GM23248 (cell line): Measurements from ENCODE around the gene NACC1. TPM values are rescaled to one million over a fixed set of nuclear protein-coding genes. Genes with fewer than 3 reads are reported as not detected.

Experiments
- DNase-seq: peaks from one replicate; pipeline ENCODE4 v3.0.0-alpha.2; 2015
- H2AFZ ChIP-seq: fragments of 200-600 bp; sonication (generic); 2 replicates; pipeline ENCODE4 v1.6.1; 2016; ENCODE audit warnings: antibody characterized with exemption
- H3F3A ChIP-seq: fragments of 200-600 bp; sonication (generic); 2 replicates; pipeline ENCODE4 v1.6.1; 2016; ENCODE audit warnings: mild to moderate bottlenecking, antibody characterized with exemption, mixed run types; ENCODE audit not compliant: insufficient read depth
- H3K27ac ChIP-seq: fragments of 200-600 bp; sonication (generic); 2 replicates; pipeline ENCODE4 v1.5.1; 2016; ENCODE audit warnings: mild to moderate bottlenecking
- H3K27me3 ChIP-seq: fragments of 200-600 bp; sonication (generic); replicated peaks from 2 replicates; pipeline ENCODE4 v1.6.1; 2016; ENCODE audit warnings: mild to moderate bottlenecking; ENCODE audit not compliant: insufficient read depth
- H3K36me3 ChIP-seq: fragments of 200-600 bp; sonication (generic); 2 replicates; pipeline ENCODE4 v1.6.1; 2016; ENCODE audit warnings: low read depth, mild to moderate bottlenecking
- H3K4me1 ChIP-seq: fragments of 200-600 bp; sonication (generic); 2 replicates; pipeline ENCODE4 v1.6.1; 2016; ENCODE audit warnings: mild to moderate bottlenecking; ENCODE audit not compliant: insufficient read depth
- H3K4me2 ChIP-seq: fragments of 200-600 bp; sonication (generic); one replicate; pipeline ENCODE4 v1.6.1; 2016; ENCODE audit warnings: mild to moderate bottlenecking; ENCODE audit not compliant: unreplicated experiment
- H3K4me3 ChIP-seq: fragments of 200-600 bp; sonication (generic); 2 replicates; pipeline ENCODE4 v1.5.1; 2016; ENCODE audit warnings: mild to moderate bottlenecking
- H3K79me2 ChIP-seq: fragments of 200-600 bp; sonication (generic); 2 replicates; pipeline ENCODE4 v1.6.1; 2016; ENCODE audit warnings: mild to moderate bottlenecking; ENCODE audit not compliant: insufficient read depth
- H3K9ac ChIP-seq: fragments of 200-600 bp; sonication (generic); 2 replicates; pipeline ENCODE4 v1.6.1; 2016; ENCODE audit warnings: mild to moderate bottlenecking
- H3K9me2 ChIP-seq: fragments of 200-600 bp; sonication (generic); 2 replicates; pipeline ENCODE4 v1.6.1; 2016; ENCODE audit warnings: mixed run types, mild to moderate bottlenecking, moderate library complexity; ENCODE audit not compliant: insufficient read depth
- H3K9me3 ChIP-seq: fragments of 200-600 bp; sonication (generic); one replicate; pipeline ENCODE4 v1.6.1; 2017; ENCODE audit warnings: low read depth
- H4K20me1 ChIP-seq: fragments of 200-600 bp; sonication (generic); 2 replicates; pipeline ENCODE4 v1.6.0; 2016; ENCODE audit not compliant: insufficient read depth
- EZH2 ChIP-seq: fragments of 200-600 bp; sonication (generic); IDR thresholded peaks from 2 replicates; pipeline ENCODE4 v1.6.1; 2018; ENCODE audit warnings: antibody characterized with exemption, mild to moderate bottlenecking; ENCODE audit not compliant: insufficient read depth, poor library complexity, severe bottlenecking
- EZH2phosphoT487 ChIP-seq: fragments of 200-600 bp; sonication (generic); IDR thresholded peaks from 2 replicates; pipeline ENCODE4 v1.6.1; 2018; ENCODE audit warnings: antibody characterized with exemption, moderate library complexity, mild to moderate bottlenecking, low read depth; ENCODE audit not compliant: insufficient read depth
- WGBS, 2 experiments: methylation state at CpG; one replicate each; pipeline ENCODE4 v1.1.6; 2015 to 2017; ENCODE audit warnings: low lambda C conversion rate in 2 of 2, low coverage in 1 of 2; ENCODE audit errors: missing lambda C conversion rate in 2 of 2; 5-methylcytosine and 5-hydroxymethylcytosine counted together
- in situ Hi-C: fragments of 300-500 bp; cut with MboI; formaldehyde crosslinking; loops from 2 replicates; pipeline ENCODE4 v1.15.0; 2020
- polyA plus RNA-seq: library from polyadenylated mRNA; unstranded; fragments of >200 nt; fragmentation: Nextera tagmentation; extraction: Ambion mirVana; gene quantifications from 2 replicates; pipeline ENCODE4 v1.2.1, GENCODE V29; 2016
- total RNA-seq: library from RNA; depleted of rRNA; stranded (reverse); fragments of >200 nt; shearing (Covaris generic); gene quantifications from 2 replicates; pipeline ENCODE4 v1.2.3, GENCODE V29; 2014; rRNA removed

The NACC1 gene
- total RNA-seq (104 and 105 TPM in 2 replicates), polyA plus RNA-seq (1.4 and 2.6 TPM in 2 replicates)

DNA sequence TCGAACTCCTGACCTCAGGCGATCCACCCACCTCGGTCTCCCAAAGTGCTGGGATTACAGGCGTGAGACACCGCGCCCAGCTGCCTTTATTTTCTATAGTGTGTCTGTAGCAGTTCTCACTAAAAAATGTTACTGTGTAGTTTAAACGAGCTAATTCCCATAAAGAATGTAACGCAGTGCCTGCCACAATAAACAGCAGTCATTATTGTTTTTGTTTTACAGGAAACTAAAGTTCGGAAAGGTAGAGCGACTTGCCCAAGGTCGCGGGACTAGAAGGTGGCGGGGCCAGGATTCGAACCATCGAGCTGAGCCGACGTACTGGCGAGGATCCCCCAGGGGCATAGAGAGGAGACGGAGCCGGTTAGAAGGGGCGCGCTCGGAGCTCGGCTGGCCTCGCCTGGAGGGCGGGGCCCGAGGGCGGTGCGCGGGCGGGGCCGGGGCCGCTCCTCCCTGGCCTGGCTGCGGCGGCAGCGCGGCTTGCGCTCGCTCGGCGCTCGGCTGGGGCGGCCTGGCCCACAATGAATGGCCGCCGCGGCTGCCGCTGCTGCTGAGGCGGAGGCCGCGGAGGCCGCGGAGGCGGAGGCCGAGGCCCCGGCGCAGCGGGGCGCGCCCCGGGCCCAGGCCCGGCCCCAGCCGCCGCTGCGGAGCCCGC is at the start of gene NACC1:
Gene NACC1, plus strand, starts transcription at position 493 of the 652 bp plus-strand sequence. CDS start 16,944 bp downstream, outside the sequence.
- Histone ChIP-seq H3K36me3 (peaks cover 11% of the 10 kb centered on the region; the same call in 1 of the 2 replicates), H4K20me1 (no peaks in the 10 kb centered on the region), H3F3A (peaks cover 37% of the 10 kb centered on the region), H3K9me2 (no peaks in the 10 kb centered on the region), H3K9ac (peak within 1 kb of the TSS; percentile 98), H3K27ac (peak within 1 kb of the TSS; percentile 93), H3K27me3 (no peaks in the 10 kb centered on the region), H3K4me1 (peaks cover 44% of the 10 kb centered on the region), H3K9me3 (no peaks in the 10 kb centered on the region), H3K79me2 (peaks cover 79% of the 10 kb centered on the region), H3K4me3 (peak within 1 kb of the TSS; percentile 99), H3K4me2 (peak within 1 kb of the TSS; percentile 99), H2AFZ (peak within 1 kb of the TSS; percentile 82)
- TF ChIP-seq EZH2phosphoT487: no peak
- no peak for TF ChIP-seq EZH2
- in situ Hi-C loops: no loop called here
- 5 to 9% methylated on average over 20 to 41 of the region's 65 CpGs for WGBS, 2 experiments
- DNase-seq: peak; percentile 97

DNA sequence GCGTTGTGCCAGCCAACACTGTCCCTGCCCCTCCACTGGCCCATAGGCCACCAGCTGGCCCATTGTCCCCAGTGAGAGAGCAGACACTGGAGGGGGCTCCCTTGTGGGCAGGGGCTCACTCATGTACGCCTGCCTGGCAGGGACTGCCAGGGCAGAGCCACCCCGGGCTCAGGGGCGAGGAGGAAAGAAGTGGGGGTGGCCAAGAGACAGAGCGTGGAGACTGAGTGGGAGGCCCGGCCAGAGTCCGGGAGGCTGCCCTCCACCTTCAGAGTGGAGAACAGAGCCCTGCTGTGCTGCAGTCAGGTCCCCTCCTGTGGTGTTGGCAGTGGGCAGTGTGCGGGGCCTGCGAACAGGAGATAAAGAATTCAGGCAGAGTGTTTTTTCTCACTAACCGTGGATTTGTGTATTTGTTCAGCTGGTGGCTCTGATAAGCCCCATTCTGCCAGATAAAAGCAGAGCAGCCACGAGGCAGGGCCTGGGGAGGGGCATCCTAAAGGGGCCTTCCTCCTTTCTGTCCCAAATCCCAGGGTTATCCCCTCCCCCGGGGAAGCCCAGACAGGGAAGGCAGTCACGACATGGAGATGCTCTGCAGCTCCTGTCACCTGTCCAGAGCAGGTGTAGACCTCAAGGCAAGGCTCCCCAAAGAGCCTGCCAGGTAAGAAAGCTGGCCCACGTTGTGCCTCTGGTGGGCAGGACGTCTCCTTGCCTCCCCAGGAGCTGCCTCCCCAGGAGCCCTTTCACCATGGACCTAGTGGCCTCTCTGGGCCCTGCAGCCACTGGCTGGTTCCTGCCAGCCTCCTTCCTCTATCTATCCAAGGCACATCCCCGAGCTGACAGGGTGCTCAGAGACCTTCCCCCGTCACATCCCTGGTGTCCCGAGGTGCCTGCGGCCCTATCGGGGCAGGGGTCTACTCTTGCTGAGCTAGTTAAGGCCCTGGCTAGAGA is 48.4 kb upstream of the NACC1 start:
- DNase-seq: no peak
- Histone ChIP-seq H2AFZ (no peak overlapping the region), H3K9ac (no peak overlapping the region), H3F3A (no peaks in the 10 kb centered on the region), H3K4me2 (no peak overlapping the region), H3K4me1 (no peaks in the 10 kb centered on the region), H3K27me3 (no peaks in the 10 kb centered on the region), H4K20me1 (no peaks in the 10 kb centered on the region; the same call in 1 of the 2 replicates), H3K27ac (no peak overlapping the region), H3K9me2 (no peaks in the 10 kb centered on the region), H3K9me3 (no peaks in the 10 kb centered on the region), H3K79me2 (peaks cover 100% of the 10 kb centered on the region), H3K36me3 (no peaks in the 10 kb centered on the region), H3K4me3 (no peak overlapping the region)
- WGBS, 2 experiments: 59 to 65% methylated on average over 19 to 20 of the region's 20 CpGs
- in situ Hi-C loops: no loop called here
- TF ChIP-seq EZH2phosphoT487 (no peak), EZH2 (no peak)

DNA sequence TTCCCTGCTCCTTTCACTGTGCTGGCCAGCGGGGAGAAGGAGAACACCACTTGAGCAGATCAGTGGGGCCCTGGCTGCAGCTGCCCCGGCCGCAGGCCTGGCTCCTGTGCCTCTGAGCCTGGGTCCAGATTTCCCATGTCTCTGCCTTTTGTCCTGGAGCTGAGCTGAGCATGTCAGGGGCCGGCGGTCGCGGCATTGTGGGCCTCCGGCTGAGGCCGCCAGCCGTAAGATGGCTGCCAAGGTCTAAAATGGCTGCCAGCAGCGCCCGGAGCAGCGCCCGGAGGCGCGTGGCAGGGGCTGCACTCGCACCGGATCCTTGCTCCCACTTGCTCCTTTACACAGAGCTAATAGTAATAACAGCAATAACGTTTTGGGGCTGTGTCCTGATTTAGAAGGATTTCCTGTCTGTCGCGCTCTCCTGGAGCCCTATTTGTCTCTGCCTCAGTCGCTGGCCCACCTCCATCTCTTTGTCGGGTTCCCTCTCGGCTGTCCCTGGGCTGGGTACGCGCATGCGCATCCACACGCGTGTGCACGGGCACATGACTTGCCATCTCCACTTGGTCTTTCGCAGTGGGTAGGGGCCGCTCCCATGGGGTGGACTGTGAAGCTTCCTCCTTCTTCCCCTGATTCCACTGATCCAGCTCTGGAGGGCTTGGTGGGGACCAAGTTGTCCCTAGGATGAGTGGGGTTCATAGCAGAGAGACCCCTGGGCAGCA is 47.5 kb upstream of the NACC1 start:
- DNase-seq: no peak
- 69 to 75% methylated on average over 31 to 32 of the region's 32 CpGs for WGBS, 2 experiments
- Histone ChIP-seq H3K27me3 (no peaks in the 10 kb centered on the region), H3K4me1 (no peaks in the 10 kb centered on the region), H3K9ac (no peak overlapping the region), H3K27ac (no peak overlapping the region), H3K4me2 (no peak overlapping the region), H4K20me1 (no peaks in the 10 kb centered on the region; the same call in 1 of the 2 replicates), H2AFZ (no peak overlapping the region), H3K4me3 (no peak overlapping the region), H3K9me2 (no peaks in the 10 kb centered on the region), H3F3A (no peaks in the 10 kb centered on the region), H3K9me3 (no peaks in the 10 kb centered on the region), H3K79me2 (peaks cover 100% of the 10 kb centered on the region), H3K36me3 (0 out of 2 replicates have a peak, but pooled peaks cover 6% of the 10 kb centered on the region)
- in situ Hi-C loops: no loop called here
- TF ChIP-seq EZH2: no peak
- no peak for TF ChIP-seq EZH2phosphoT487
